Kidney tubule cell (primary cell): ENCODE results near the gene SHROOM3.

Experiments used
- DNase-seq: peaks from one replicate; pipeline ENCODE4 v3.0.0-alpha.2; 2018; ENCODE audit warnings: low spot score

Gene SHROOM3

DNA sequence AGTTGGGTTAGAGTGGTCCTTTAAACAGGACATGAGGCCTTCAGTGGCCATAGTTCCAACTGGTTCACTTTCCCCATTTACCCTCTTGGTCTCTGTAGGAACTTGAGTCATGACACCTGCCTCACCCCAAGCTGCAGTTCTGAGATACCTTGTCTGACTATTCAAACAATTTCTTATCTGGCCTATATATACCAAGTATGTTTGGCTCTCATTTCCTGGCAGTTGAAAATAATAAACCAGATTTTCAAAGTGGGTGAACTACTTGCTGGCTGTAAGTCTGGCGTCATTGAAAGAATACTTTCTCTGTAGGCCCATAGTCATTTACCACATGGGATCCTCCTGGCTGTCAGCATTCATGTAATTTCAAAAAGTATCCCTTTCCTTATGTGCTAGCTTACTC is 228.8 kb downstream of the SHROOM3 start:
- peak; percentile 35 for DNase-seq

DNA sequence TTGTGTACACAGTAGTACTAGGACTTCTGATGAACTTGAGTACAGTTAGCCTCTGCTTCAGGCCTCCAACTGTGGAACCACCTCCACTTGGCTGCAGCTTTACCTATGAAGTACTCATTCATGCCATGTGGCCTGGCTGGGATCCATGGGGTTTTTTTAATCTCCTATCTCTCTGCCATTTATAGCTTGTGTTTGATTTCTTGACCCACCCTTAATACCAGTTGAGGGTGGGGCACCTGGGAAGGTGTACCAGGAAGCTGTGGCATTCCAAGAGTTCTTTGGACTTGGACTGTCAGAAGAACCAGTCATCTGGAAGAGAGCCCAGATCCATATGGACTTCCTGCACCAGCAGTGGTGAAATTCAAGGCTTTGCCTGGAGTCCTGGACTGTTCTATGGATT is 230.1 kb downstream of the SHROOM3 start:
- peak; percentile 92 for DNase-seq

DNA sequence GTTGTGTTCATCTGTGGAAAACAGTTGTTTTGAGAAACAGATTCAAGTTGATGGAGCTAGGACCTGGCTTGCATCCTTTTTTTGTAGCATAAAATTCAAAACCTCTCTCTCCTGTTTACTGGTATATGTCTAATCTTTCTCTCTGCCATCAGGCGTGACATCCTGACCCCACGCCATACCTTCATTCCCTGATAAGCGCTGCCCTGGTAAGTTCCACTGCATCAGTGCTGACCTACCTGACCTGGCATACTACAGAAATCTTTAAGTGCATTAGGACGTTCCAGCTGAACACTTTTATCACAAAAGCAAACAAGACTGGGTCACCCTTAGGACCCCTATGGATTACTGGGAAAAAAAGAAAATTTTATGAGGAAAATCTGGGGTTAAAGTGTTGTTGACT is 230.7 kb downstream of the SHROOM3 start:
- no peak for DNase-seq

DNA sequence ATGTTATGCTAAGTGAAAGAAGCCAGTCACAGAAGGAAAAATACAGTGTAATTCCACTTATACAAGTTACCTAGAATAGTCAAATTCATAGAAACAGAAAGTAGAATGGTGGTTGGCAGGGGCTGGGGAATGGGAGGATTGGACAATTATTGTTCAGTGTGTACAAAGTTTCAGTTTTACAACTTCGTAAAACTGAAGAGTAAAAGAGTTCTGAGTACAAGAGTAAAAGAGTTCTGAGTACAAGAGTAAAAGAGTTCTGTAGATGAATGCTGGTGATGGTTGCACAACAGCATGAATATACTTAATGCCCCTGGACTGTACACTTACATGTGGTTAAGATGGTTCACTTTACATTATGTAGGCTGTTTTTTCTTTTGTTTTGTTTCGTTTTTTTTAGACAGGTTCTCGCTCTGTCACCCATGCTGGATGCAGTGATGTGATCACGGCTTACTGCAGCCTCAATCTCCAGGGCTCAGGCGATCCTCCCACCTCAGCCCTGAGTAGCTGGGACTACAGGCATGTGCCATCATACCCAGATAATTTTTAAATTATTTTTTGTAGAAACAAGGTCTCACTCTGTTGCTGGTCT is 232.0 kb downstream of the SHROOM3 start:
- DNase-seq, result no peak

DNA sequence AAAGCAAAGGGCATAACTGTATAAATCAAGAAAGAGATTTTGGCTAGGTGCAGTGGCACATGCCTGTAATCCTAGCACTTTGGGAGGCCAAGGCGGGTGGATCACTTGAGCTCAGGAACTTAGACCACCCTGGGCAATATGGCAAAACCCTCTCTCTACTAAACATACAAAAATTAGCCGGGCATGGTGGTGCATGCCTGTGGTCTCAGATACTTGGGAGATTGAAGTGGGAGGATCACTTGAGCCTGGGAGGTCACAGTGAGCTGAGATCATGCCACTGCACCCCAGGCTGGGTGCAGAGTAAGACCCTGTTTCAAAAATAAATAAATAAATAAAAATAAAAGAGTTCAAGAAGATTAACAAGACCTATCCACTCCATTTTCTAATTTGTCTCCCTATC is 235.6 kb downstream of the SHROOM3 start:
- no peak for DNase-seq

DNA sequence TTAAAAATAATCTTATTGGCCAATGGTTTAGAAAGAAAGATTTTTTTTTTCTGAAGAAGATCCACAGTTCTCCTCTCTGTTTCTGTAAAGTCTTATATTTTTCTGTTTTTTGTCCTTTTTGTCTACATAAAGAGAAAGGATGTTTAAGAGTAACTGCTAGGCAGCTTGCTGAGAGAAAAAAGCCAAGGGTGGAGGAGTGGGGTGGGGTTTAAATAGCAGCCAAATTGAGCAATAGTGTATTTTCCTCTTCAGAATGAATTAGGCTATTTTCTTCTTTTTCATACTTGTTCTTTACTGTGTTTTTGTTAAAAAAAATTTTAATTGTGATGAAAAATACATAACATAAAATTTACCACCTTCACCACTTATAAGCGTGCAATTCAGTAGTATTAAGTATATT is 238.3 kb downstream of the SHROOM3 start:
- DNase-seq, result no peak

DNA sequence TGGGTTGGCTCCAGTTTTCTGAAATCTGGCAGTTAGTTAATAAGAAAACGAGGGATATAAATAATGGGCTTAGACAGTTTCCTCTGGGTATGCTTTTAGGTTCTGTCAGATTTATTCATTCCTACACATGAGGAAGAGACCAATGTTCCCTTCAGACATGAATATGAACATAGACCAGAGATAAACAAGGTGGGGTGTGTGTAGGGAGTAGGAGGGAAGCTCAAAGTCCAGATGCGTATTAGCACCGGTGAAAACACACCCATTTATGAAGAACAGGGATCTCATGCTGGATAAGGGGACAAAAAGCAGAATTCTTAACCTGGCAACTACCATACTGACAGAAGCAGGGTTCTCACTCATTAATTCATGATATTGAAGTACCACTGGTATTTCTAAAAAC is 240.0 kb downstream of the SHROOM3 start:
- no peak for DNase-seq

DNA sequence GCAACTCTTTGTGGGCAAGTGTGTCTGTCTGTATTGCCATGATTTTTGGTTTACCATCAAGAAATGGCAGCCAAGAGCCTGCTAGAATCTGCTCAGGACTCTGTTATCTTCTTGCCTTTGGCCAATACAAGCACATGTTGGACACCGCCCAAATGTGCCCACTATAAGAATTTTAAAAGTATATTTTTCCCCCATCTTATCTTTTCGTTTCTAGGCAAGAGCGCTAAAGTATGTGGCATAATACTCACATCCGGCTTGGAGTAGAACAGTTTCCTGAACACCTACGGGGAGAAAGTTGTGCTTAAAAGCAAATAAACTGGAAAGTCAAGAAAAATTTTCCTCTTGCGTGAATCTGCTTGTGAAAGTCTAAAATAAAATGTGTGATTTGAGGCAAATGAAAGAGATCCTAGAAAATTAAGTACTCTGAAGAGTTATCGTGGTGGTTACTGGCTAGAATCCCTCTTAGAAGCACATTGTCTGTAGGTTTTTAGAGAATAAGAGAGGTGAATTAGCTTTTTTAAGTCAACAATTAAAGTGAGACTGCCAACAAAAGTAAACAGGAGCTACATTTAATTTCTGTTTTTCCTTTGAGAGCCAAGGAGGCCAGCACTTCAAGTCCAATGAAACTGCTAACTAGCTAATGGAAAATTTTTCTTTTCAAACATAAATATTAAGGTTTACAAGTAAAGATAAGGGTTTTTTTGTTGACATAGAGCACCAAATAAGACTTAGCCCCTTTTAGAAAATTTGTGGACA is 242.7 kb downstream of the SHROOM3 start:
- no peak for DNase-seq

DNA sequence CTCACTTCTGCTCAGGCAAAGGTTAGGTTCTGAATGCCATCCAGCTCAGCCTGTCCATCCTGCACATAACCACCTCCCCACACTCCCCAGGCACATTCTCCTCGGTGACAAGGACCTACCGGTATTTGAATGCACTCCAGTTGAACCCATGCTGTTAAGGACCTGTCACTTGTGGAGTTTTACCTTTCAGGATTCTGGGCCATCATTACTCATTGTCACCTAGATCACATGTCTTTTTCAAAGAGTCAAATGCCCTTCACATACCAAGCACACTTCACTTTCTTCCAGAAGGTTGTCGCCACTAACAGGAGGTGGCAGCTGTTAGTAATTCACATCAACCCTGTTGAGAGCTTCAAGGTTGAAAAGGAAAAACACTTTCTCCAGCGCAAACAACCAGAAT is 244.7 kb downstream of the SHROOM3 start:
- peak; percentile 64 for DNase-seq

DNA sequence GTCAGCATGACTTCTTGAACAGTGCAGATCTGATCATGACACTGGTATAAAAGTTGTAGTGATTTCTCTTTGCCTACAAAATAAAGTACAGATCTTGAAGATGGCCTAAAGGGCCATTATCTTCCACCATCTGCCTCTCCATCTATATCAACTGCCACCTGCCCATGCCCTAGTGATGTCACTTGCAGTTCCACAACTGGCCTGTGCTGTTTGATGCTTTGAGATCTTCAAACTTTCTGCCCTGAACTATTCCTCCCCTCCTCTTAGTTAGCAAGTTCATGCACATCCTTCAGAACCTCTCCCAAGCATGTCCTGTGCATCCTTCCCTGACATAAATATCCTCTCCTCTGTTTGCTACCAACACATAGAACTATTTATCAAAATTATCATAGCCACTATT is 245.9 kb downstream of the SHROOM3 start:
- peak; percentile 23 for DNase-seq

DNA sequence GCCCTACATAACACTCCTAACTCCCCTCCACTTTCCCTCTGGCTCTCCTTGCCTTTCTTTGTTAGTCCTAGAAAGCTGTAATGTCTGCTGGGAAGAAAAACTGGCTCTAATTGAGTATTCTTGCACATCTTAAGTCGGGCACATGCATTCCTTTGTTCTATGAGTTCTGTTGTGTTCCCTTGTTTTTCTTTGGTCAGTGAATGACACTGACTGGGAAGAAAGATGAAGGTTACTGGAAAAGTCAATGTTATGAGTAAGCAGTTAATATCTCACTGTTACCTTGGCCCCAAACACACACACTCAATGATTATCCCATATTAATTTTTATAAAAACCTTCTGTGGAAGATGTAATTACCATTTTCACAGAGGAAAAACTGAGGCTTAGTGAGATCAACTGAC is 247.0 kb downstream of the SHROOM3 start:
- peak; percentile 89 for DNase-seq

DNA sequence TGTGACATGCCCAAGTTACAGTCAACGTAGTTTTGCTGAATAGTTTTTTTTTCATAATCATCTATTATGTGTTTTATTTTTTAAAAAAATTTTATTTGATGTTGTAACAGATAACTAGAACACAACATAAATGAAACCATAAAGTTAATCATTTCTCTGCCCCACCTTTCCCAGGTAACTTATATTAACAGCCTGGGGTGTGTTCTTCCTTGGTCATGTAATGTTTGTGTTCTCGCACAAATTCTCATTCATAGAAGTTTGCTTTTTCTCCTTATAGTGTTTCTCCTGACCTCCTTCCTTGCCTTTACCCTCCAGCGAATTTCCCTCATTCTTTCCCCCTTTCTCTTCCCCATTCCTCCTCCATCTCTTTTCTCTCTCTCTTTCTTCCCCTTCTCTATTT is 248.1 kb downstream of the SHROOM3 start:
- DNase-seq, result no peak

DNA sequence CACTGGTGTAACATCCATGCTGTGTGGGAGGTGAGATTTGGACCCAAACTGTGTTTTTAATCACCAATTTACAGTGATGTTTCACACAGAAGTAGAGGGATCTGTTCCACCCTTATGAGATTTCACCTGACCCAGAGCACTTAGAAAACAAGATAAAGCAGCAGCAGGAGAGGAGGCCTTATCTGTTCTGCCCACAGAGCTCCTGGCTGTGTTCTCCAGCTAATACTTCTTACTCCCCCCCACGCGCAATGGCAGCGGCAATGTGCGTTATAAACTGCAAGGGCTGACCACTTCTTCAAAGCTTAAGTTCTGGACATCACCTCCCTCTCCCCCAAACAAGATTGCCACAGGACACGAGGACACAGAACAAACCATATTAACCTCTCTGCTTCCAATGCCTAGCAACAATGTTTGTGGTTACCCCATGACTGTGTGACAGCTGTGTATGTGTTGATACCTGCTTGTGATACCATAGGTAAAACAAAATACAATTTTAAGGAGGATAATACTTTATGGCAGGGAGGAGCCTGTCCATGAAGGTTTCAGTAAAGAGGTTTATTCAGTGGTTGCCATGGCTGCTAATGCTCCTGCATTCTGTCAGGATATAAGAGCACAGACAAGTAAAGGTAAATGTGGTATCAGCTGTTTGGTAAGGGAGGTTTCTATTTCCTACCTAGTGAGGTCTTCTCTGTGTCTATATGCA is 252.9 kb downstream of the SHROOM3 start:
- DNase-seq, result peak; percentile 37

DNA sequence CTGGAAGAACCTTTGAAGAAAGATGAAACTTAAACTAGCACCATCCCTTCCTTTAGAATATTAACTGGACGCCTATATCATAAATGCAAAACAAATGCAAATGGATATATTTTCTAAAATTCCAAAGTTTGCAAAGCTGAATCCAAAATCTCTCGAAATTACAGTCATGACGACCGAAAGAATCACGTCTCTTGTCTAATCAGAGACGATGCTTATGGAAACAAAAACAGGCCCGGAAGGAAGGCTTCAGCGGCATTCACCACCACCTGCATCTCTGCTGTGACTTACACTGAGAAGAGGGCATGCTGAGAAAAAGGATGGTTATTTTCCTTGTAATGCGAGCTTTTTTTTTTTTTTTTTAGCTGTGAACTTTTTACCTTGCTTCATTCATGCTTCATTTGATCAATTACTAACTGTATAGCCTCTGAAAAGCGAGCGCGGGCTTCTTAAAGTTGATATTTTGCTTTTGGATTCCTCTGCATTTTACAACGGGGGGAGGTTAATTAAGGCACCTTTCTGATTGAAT is 253.7 kb downstream of the SHROOM3 start:
- peak; percentile 42 for DNase-seq

DNA sequence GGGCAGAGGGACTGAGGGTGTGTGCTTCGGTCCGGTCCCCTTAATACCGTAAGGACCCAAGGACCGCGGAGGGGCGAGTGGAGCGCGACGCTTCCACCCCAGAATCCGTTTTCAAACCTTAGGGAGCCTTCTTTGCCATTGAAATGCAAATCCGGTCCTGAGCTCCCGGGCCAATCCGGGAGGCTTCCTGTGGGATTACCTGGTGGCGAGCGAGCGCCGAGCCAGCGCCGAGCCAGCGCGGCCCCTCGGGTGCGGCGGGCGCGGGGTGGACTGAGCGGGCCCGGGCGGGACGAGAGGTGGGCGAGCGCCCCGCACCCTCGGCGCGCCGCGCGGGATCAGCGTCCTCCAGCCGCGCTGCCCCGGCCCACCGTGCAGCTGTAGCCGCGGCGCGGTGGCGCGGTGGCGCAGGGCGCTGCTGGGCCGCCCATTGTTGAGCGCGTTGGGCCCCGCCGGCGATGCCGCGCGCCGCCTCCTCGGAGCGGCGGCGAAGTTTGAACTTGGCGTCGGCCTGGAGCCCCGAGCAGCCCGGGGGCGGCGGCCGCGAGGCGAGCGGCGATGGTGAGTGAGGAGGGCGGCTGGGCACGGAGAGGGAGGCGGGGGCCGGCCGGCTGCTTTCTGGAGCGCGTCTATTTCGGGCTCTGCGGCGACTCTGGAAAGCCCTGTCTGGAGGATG is 254.3 kb downstream of the SHROOM3 start:
- DNase-seq, result peak; percentile 74

DNA sequence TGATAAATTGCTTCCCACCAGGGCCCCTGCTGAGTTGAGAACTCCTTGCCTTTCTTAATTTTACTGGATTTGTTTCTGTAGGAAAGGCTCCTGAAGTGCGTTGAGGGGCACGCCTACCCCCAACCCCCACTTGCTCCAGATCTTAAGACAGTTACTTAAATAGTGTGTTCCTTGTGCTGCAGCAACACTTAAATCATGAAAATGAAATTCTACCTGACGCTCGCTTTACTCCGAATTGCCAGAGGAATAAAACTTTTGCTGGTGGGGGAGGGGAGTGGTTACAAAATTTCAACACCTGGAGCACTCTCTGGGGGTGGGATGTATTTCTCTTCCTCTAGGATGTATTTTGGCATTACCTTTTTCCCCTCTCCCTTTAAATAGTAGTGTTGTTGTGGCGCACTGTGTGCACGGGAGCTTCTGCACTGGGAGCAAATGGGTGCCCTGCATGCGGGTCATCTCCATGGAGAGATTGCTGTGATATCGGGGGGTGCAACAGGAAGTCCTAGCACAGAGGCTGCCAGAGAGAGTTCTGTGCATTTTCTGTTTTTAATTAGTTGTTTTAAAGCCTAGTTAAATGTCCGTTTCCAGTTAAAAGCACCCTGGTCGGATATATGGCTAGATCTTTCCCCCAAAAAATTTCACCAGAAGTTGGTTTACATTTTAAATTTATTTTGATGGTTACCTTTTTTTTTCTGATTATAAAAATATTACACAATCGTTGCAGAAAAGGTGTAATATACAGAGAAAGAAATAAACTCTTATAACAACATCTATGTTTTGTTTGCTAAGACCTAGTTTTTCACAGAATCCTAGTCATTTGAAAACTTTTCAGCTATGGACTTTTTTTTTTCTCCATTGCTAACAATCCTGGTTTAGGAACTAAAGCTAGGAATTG is 255.2 kb downstream of the SHROOM3 start:
- DNase-seq, result peak; percentile 51

DNA sequence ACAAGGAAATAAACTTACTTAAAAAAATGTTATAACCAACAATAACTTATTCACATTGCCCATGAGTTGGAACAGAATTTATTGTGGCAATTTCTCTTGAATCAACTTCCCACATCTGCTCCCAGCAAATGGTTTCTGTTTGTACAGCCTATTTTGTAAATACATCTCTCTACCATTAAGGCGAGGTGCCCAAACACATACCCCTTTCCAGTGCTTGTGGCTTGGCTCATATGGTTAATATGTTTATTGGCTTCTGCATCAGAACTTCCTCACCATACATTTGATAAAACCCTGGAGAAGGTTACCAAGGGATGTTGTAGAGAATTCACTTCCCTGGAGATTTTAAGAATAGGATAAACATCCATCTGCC is 255.9 kb downstream of the SHROOM3 start:
- DNase-seq, result peak; percentile 17

DNA sequence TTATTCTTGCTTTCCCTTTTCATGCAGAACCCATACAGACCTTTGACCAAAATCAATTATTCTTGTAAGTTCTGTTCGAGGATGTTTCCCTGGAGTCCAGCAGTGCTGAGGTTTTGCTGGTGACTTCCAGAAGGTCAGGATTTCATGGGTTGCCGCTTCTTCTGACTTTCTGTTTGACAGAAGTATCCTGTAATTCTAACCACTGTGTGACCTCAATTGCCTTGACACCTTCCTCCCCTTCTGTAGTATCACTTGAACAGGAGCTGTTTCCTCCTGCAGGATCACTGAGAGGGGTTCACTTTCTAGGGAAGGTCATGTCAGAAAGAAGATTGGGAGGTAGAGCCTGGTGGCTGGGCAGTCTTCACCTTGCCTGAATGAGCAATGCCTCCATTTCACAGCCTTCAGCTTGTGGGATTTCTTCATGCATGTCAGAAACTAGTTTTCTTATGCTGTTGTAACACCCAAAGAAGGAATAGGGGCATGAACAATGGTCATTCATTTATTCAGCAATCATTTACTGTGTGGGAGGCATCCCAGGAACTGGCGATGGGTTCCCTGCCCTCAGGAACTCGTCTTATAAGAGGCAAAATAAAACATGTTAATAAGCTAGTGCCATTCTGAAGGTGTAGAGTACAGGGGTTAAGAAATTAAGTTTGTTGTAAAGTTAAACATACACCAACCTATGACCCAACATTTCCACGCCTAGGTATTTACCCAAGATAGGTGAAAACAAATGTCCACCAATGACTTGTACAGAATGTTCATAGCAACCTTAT is 257.0 kb downstream of the SHROOM3 start:
- DNase-seq, result peak; percentile 90

DNA sequence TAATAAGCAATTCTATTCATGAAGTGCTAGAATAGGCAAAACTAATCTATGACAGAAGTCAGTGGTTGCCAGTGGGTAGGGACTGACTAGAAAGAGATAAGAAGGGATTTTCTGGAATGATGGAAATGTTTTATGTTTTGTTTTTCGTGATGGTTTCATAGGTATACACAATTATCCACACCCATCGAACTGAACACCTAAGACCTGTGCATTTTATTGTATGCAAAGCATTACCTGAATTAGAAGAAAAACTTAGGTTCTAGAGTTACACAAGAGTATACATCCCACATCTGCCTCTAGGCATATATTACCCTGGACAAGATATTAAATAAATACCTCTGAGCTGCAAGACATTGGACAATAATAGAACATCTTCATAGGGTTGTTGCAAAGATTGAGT is 257.7 kb downstream of the SHROOM3 start:
- no peak for DNase-seq

DNA sequence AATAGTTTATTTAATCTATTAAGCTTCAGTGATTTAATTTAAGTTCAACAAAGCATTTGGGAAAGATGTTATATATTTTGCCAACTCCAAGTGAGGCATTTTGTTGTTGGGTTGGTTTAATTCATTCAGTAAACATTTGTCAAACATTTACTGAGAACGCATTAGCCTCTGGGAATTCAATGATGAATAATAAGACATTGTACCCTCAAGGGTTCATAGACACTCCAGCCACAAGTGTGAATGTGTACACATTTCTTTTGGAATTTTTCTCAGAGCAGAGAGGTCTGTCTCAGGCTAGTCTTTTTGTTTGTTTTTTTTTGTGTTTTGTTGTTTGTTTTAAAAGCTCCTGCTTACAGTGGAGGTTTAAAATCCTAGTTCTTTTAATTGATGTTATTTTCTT is 259.0 kb downstream of the SHROOM3 start:
- DNase-seq, result peak; percentile 60

DNA sequence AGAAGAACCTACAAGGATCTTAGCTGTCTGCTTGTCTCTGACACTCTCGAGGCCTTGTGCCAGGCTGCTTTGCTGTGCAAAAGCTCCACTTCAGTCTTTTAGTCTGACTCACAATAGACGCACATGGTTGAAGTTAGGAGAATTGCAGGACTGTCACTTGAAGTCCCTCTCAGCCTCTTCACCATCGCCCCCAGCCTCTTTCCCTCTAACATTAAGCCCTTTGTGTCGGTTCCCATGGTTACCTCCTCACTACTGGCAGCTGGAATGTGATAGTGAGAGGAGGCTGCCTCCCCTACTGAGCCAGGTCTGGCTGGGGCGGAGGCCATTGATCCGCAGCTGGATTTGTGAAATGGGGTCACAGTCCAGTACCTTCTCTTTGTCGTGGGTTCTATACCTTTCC is 261.1 kb downstream of the SHROOM3 start:
- DNase-seq, result peak; percentile 61
